HG02981 (cell line): ENCODE results near the gene MPRIP.
"Not testable (repeated sequence)": the region's sequence is repeated elsewhere in the genome, so short reads cannot be mapped to it uniquely, and the experiment has no call there.

Experiments used
- ATAC-seq: cut with Tn5 transposase; IDR thresholded peaks from one replicate; pipeline ENCODE4 v1.9.1; 2021; ENCODE audit warnings: mild to moderate bottlenecking, moderate library complexity; ENCODE audit not compliant: unreplicated experiment

The MPRIP gene

DNA sequence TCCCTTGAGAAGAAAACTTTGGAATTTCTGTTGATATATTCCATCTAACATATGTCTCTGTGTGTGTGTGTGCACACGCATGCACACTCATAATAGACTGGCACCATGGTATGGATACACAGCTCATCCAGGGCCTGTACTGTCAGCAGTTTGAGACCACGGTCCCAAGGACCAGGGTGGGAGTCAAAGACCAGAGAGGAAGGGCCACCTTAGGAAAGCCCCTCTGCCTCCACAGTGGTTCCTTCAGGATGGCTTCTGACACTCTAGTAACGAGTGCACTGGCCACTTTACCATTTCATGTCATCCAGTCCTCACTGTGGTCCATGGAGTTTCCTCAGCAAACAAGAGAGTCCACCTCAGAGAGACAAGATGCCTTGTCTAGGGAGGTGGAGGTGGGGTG lies 82.1 kb downstream of the MPRIP start:
- no peak for ATAC-seq

DNA sequence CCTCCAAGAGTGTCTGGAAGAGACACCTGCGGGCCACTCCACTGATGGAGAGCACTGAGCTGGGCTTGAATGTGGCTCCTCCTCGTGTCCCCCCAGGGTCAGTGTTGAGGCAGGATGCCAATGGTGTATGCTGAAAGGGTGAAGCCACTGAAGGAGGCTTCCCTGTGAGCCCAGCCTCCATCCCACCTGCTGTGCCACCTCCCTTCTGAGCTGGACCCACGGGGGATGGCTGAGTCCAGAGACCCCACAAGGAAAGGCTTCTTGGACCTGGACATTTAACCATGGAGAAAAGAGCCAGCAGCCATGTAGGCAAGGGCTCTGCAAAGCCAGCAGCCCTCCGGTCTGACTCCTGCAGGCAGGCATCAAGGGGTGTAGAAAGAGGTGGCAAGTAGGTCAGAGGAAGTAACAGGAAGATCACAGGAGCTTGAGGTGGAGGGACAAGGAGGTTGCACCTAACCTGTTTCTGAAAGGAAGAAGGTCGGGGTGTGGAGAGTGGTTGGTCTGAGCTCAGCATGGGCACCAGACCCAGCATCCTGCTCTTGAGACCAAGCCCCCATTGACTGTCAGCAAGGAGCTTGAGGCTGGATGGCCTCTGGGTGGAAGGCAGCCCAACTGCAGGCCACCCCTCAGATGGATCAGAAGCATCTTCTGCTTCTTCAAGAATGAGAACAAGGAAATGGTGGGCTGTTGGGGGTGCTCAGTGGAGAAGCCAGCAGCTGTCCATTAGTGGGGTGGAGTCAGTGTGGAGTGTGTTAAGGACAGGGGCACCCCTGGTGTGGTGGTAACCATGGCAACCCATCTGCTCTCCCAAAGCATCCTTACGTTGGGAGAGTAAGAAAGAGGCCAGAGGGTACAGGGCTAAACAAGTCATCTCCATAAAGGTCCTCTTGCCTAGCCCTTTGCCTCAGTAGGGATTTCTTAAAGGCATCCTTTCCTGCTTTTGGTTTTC lies 83.2 kb downstream of the MPRIP start:
- no peak for ATAC-seq

DNA sequence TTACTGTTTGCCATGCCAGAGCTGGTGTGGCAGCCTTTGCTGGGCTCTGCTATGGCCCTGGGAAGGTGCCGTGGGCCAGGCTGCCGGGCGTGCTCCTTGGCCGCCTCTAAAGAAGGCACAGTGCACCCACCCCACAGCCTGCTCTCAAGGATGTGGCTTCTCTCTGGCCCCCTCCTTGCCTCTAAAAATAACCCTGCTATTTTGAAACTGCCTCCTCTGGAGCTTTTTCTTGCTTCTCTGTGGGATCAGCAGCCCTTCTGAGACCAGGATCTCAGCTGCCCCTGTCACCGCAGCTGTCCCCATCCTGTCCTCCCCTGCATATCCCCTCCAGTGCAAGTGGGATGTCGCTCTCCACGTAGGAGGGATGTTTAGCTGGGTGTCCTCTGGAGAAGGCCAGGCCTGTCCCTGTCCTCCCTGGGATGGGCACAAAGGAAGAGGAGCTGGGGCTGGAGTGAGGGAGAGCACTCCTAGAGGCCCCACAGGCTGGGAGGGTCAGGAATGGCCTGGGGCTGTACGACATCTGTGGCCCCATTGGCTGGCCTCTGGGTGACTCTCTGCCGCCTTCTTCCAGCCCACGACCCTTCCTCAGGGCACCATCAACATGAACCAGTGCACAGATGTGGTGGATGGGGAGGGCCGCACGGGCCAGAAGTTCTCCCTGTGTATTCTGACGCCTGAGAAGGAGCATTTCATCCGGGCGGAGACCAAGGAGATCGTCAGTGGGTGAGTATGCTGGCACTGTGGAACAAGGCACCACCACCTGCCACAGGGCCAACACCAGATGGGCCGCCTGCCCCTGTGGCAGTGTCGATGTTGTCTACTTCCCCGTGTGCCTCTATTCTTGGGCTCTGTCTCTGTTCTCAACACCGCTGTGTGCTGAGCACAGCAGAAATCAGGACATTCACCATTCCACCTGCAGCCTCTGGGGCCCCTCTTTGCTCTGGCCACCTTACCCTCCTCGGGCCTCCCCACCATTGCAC lies 84.2 kb downstream of the MPRIP start:
- ATAC-seq = no peak

DNA sequence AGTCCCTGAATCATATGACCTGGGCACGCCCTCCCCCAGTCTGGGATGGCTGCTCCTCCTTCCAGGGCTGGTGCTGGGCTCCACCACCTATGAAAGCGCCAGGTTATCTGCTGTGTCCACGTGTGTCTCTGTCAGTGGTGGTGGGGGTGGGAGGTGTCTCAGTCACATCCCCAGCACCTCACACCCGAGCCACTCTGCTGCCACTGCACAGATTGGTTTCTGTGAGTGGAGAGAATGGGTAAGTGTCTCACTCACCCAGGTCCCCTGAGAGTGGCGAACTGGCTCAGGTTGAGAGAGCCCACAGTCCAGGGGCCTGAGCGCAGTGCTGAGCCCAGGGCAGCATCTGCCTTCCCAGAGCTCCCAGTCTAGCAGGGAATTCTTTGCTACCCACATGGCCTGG lies 84.9 kb downstream of the MPRIP start:
- no peak for ATAC-seq

DNA sequence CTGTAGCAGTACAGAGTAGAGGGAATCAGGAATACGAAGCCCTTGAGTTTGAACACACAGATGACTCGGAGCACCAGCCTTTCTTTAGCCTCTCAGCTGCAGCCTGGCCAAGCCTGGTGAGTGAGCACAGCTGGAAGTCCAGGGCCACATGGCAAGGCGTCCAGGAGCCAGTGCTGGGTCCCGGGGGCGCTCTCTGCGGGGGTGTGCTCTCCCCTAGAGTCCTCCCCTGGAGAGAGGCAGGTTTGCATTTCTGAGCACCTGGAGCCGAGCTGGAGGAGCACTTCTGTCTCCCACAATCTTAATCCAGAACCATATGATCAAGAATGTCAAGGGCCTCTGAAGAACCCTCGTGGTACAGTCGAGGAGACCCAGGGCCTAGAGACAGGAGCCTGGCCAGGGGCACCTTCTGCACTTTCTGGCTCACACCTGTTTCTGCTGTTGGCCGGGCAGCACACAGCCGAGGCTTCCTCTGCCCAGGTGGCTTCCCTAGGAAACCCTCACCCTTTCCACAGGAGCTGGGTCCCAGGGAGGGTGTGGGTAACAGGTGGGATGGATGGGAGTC lies 85.6 kb downstream of the MPRIP start:
- ATAC-seq = no peak

DNA sequence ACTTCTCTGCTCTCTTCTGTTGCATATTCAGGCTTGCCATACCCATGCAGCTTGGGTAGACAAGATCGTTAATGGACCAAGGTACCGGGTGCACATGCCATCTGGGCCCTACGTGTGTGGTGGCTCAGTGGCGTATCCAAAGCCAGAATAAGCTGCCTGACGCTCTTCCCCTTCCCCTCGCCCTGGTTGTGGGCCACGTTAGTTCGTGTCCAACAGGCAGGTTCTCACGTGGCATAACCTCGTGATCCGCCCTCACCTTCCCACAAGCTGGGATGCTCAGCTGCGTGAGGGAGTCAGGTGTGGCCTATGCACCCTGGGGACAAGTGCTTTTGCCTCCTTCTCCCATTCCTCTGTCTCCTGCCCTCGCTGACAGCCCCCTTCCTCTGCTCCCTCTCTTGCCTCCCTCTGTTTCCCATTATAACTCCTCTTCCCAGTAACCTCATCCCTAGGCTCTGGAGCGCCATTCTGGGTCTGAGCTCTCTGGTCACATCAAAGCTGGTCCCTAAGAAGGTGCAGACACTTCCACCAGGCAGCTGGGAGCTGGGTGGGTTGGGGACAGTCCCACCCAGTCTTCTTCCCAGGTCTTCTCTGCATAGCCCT lies 86.3 kb downstream of the MPRIP start:
- ATAC-seq = no peak

DNA sequence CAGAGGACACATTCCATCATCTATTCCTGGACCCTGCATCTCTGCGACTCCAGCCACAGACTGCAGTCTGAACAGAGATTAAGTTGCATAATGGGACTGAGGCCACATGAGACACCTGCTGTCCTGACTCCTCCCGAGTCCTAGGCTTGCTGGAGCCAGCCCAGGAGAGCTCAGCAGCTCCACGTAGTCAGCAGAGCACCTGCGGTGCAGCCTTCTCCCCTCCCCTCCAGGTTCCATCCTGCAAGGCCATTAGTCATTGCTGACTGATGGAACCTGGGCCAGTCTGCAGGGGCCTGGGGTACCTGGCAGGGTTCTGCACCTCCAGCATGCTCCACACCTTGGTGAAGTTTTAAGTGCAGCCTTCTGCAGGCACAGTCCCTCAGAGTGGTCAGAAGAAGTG lies 87.2 kb downstream of the MPRIP start:
- ATAC-seq = no peak

DNA sequence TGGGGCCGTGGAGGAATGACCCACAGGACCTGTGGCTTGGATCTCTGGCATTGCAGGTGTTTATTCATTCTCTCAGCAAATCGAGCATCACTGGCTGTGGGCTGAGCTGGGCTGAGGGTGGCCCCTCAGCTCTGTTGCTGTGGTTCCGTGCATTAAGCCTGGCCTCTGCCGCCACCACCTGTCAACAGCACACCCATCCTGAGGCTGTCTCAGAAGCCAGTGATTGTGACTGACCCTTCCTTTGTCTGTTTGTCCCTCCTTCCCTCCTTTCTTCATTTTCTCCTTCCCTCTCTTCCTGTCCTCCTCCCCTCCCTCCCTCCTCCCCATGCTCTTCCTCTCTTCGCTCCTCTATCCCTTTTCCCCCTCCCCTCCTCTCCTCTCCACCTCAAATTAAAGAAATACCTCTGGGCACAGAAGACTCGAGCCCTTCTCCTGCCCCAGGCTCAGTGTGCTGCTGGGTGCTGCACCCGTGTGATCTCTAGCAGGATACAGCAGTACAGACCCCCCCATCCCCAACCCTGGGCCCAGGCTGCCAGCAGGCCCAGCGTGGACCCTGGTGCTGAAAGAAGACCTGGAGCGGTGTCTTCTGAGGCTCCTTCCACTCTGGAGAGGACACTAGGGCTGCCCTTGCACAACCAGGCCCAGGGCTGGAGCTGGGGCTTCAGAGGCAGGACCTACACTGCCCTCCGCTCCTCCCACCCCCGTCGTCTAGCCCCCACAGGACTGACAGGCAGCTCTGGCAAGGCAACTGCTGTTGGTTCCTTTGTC lies 88.0 kb downstream of the MPRIP start:
- no peak for ATAC-seq

DNA sequence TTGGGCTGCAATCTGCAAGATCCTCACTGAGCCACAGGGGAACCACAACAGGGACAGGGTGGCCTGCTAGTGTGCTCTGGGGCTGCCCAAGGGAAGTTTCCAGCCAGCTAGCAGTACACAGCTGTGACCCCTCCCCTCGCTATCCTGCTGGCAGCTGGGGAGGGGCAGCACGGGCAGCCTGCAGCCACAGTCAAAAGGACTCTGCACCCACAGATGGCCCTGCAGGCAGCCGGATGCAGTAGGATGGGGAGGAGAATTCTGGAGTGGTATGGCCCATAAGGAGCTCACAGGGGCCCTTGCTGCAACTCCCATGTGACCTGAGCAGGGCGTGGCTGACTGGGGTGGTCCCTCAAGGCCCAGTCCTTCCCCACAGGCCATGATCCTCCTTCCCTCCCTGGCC lies 89.6 kb downstream of the MPRIP start:
- ATAC-seq = no peak

DNA sequence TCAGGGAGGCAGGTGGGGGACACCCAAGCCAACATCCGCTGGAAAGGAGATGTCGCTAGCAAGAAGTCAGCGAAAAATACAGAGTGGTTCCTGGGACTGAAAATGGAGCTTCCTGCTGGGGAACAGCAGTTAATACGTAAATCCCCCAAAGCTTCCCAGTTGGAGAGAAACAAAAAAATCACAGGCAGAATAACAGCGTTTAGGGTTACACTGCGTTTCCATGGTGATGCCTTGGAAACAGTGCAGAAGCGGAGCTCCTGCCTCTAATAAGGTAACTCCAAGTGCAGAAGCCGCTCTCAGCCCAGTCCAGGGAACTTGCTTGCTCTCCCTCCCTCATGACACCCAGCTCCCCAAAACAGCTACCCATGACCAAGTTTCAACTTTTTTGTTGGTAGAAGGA lies 90.5 kb downstream of the MPRIP start:
- ATAC-seq = no peak

DNA sequence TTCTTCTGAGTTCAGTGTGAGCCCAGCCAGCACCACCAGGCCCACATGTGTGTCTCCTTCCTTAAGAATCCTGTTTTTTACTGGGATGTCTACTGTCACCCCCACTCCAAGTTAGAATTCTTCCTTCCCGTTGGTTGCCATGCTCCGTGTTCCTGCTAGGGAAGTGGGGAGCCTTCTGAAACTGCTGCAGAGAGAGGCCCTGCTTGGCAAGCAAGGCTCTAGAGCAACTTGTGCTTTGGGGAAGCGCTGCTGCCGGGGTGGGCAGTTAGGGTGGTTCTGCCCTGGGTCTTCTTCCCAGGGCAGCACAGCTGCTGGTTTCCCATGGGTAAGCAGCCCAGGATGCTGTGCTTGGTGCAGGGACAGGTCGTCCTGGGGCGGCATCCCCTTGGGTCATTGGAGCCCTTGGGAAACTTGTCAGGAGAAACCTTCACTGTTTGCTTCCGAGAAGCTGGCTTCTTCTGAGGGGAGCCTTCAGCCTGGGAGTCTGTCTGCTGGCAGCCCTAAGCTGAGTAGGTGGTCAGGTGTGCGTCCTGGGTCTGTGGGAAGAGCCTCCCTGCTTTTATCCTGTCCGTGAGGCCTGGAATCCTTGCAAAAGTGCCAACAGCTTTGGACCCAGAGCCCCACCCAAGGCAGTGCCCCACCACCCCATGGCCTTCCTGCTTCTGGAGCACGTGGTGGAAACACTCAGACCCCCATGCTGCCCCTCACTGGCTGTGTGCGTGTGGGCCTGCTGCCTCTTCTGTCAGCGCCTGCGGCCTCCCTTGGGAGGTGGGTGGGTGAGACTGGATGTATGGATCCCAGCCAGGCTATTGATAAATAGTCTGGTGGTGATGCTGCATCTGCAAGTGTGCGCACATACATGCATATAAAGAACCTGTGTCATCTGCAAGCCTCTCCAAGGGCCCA lies 92.0 kb downstream of the MPRIP start:
- no peak for ATAC-seq

DNA sequence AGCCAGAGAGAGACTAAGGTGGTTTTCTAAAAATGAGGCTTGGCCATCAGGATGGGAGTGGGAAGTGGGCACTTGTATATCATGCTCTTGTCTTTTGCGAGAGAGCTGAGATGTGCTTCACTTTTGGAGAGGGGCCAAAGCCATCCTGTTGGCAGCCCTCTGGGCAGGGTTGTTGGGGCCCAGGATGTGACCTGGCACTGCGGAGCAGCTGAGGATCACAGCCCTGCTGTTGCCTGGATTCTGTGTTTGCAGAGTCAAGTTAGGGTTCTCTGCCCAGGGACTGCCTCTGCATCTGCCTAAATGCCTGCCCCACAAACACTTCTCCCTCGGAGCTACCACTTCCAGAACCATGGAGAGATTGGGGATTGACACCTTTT lies 92.7 kb downstream of the MPRIP start:
- no peak for ATAC-seq

DNA sequence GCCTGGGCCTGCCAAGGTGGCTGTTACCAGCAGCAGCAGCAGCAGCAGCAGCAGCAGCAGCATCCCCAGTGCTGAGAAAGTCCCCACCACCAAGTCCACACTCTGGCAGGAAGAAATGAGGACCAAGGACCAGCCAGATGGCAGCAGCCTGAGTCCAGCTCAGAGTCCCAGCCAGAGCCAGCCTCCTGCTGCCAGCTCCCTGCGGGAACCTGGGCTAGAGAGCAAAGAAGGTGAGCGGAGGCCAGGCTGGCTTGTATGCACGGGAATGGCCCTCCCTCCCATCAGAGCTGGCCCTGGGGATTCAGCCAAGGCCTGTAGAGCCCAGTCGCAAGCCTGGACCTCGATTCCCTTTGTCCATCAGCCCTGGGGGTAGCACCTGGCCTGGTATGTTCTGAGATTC lies 94.0 kb downstream of the MPRIP start:
- not testable (repeated sequence) for ATAC-seq

DNA sequence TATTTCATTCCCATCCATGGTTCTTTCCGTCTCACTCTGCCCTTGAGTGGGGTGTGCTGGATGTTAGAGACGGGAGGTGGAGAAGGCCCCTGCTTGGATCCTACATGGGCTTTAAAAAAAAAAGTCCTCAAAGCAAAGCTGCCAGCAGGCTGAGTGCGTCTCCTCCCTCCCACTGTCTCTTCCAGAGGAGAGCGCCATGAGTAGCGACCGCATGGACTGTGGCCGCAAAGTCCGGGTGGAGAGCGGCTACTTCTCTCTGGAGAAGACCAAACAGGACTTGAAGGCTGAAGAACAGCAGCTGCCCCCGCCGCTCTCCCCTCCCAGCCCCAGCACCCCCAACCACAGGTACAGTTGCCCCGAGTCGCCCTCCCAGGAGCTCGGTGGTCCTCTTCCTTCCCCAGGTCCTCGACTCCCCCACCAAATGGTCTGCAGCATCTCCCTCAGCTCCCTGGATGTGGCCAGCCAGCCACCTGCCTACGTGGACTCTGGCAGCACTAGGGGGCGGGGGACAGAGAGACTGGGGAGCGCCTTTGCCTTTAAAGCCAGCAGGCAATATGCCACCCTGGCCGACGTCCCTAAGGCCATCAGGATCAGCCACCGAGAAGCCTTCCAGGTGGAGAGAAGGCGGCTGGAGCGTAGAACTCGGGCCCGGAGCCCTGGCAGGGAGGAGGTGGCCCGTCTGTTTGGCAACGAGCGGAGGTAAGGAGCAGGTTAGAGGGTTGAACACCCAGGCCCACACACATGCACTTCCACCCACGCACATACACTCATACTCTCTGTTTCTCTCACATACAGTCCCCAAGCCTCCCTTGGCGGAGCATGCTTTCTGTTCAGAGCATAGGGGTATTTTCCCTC lies 95.7 kb downstream of the MPRIP start:
- no peak for ATAC-seq

DNA sequence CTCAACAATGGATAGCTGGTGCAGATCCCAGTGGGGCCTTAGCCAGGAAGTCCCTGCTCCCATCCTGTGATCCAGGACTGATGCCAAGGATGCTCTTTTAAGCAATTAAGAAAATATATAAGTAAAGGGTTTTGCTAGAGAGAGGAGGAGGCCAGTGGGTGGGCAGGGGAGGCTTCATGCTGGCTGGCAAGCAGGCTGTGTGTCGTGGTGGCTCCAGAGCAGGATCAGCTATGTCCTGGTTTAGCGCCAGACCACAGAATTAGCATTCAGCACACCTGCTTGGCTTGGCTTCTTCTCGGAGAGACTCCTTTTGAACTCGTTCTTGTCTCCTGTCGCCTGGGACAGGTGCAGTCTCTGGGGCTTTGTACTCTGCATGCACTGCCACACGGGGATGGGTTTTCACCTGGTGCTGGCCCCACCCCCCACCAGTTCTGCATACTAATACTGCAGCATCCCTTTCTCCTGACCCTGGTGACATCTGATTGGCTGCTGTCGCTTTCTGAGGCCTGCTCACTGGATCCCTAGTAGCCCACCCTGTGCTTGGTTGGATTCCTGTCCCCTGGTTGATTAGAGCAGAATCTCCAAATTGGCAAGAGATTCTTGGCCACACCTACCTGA lies 97.8 kb downstream of the MPRIP start:
- no peak for ATAC-seq

DNA sequence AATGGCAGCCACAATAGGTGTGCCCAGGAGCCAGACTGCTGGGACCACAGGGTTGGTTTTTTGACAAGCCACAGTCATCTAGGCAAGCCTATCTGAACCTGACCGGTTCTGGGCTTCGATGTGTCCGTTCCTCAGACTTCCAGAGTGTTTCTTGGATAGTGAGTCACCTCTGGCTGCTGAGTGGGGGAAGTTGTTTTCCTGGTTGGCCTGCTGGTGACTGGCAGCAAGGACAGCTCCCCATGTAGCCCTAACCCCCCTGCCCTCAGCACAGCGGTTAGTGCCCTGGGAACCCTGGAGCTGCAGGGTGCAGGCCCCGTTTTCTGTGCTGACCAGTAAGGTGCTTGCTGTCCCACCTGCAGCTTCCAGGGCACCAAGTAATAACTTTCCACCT lies 98.3 kb downstream of the MPRIP start:
- ATAC-seq = no peak

DNA sequence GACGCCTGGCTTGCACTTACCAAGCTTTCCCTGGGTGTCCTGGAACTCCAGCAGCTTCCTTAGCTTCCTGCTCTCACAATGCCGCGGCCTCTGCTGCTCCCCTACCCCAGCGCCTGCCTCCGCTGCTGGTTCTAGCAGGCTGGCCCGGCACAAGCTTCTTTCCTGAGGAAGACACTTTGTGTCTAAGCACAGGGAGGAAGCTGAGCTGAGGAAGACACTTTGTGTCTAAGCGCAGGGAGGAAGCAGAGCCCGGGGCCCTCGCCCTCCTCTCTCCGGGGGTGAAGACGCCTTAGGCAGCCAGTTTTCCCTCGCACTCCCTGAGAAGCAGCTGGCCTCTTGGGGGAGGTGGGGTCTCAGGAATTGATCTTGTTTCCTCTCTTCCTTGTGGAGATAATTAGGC lies 99.0 kb downstream of the MPRIP start:
- no peak for ATAC-seq
